ENCODE measurements around the gene TRIM56.
"Not testable (repeated sequence)": the region's sequence is repeated elsewhere in the genome, so short reads cannot be mapped to it uniquely, and the experiment has no call there.

The TRIM56 gene, protein sequence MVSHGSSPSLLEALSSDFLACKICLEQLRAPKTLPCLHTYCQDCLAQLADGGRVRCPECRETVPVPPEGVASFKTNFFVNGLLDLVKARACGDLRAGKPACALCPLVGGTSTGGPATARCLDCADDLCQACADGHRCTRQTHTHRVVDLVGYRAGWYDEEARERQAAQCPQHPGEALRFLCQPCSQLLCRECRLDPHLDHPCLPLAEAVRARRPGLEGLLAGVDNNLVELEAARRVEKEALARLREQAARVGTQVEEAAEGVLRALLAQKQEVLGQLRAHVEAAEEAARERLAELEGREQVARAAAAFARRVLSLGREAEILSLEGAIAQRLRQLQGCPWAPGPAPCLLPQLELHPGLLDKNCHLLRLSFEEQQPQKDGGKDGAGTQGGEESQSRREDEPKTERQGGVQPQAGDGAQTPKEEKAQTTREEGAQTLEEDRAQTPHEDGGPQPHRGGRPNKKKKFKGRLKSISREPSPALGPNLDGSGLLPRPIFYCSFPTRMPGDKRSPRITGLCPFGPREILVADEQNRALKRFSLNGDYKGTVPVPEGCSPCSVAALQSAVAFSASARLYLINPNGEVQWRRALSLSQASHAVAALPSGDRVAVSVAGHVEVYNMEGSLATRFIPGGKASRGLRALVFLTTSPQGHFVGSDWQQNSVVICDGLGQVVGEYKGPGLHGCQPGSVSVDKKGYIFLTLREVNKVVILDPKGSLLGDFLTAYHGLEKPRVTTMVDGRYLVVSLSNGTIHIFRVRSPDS

DNA sequence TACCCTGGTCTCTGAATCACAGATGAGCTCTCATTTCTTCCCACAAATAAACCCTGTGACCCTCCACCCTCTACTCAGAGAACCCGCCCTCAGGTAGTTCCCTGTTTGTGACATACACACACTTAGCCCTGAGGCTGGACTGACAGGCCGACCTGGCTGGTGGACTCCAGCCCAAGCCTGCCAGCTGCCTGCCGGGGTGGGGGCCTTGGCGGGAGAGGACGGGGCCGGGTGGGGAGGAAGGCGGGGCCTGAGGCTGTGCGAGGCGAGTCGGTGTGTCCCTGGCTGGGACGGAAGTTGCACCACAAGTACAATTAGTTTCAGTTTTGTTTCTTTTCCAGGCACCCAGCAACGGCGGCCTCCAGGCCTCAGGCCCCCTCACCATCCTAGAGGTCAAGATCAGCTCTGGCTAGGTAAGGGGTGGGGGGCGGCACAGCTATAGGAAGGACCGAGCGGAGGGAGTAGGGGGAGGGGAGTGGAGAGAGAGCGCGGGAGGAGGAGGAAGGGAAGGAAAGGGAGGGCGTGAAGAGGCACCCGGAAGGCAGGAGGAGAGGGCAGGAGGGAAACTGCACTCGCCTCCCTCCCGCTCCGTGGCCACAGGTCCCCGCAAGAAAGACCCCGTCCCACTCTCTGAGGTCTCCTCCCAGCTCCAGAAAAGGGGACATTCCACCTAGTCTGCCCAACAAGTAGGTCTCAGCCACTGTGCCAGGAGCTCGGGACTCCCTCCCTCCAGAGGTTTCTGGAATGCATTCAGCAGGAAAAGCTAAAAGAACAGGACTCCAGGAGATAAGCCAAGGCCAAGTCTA lies at the start of gene TRIM56:
Gene TRIM56 (plus strand): TSS at position 320 of the 803 bp plus-strand sequence. CDS start 1,832 bp downstream, outside the sequence.
- H3K4me3 ChIP-seq (ENCODE audit: low read depth, low read length): no peak within 1 kb of the TSS
- no peak for DNase-seq
- H3K27me3 ChIP-seq (ENCODE audit: insufficient read depth, low read depth, severe bottlenecking): peaks cover 95% of the 10 kb centered on the region
- H3K27ac ChIP-seq: no peak within 1 kb of the TSS
- no peaks in the 10 kb centered on the region for H3K36me3 ChIP-seq
- H3K9me3 ChIP-seq (ENCODE audit: severe bottlenecking): no peaks in the 10 kb centered on the region
- TF ChIP-seq, protein P1, sequence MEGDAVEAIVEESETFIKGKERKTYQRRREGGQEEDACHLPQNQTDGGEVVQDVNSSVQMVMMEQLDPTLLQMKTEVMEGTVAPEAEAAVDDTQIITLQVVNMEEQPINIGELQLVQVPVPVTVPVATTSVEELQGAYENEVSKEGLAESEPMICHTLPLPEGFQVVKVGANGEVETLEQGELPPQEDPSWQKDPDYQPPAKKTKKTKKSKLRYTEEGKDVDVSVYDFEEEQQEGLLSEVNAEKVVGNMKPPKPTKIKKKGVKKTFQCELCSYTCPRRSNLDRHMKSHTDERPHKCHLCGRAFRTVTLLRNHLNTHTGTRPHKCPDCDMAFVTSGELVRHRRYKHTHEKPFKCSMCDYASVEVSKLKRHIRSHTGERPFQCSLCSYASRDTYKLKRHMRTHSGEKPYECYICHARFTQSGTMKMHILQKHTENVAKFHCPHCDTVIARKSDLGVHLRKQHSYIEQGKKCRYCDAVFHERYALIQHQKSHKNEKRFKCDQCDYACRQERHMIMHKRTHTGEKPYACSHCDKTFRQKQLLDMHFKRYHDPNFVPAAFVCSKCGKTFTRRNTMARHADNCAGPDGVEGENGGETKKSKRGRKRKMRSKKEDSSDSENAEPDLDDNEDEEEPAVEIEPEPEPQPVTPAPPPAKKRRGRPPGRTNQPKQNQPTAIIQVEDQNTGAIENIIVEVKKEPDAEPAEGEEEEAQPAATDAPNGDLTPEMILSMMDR (IDR thresholded peaks at IDR 0.05; ENCODE audit: low read depth, low read length): no peak

DNA sequence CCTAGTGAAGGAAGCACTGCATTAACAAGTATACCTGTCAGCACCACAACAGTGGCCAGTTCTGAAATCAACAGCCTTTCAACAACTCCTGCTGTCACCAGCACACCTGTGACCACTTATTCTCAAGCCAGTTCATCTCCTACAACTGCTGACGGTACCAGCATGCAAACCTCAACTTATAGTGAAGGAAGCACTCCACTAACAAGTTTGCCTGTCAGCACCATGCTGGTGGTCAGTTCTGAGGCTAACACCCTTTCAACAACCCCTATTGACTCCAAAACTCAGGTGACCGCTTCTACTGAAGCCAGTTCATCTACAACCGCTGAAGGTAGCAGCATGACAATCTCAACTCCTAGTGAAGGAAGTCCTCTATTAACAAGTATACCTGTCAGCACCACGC lies 49.3 kb upstream of the TRIM56 start:
- H3K27ac ChIP-seq: no peak overlapping the region
- peaks cover 15% of the 10 kb centered on the region for H3K27me3 ChIP-seq (ENCODE audit: insufficient read depth, low read depth, severe bottlenecking)
- DNase-seq: no peak
- H3K9me3 ChIP-seq (ENCODE audit: severe bottlenecking): no peaks in the 10 kb centered on the region
- TF ChIP-seq, protein P1 (IDR thresholded peaks at IDR 0.05; ENCODE audit: low read depth, low read length): no peak
- H3K4me3 ChIP-seq (ENCODE audit: low read depth, low read length): no peak overlapping the region
- H3K36me3 ChIP-seq: no peaks in the 10 kb centered on the region

DNA sequence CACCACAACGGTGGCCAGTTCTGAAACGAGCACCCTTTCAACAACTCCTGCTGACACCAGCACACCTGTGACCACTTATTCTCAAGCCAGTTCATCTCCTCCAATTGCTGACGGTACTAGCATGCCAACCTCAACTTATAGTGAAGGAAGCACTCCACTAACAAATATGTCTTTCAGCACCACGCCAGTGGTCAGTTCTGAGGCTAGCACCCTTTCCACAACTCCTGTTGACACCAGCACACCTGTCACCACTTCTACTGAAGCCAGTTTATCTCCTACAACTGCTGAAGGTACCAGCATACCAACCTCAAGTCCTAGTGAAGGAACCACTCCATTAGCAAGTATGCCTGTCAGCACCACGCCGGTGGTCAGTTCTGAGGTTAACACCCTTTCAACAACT lies 44.0 kb upstream of the TRIM56 start:
- H3K27me3 ChIP-seq (ENCODE audit: insufficient read depth, low read depth, severe bottlenecking): peaks cover 24% of the 10 kb centered on the region
- H3K4me3 ChIP-seq (ENCODE audit: low read depth, low read length): not testable (repeated sequence)

DNA sequence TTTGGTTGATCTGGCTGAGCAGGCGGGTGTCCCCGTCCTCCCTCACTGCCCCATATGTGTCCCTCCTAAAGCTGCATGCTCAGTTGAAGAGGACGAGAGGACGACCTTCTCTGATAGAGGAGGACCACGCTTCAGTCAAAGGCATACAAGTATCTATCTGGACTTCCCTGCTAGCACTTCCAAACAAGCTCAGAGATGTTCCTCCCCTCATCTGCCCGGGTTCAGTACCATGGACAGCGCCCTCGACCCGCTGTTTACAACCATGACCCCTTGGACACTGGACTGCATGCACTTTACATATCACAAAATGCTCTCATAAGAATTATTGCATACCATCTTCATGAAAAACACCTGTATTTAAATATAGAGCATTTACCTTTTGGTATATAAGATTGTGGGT lies 26.9 kb upstream of the TRIM56 start:
- Histone ChIP-seq H3K27me3 (ENCODE audit: insufficient read depth, low read depth, severe bottlenecking) (peaks cover 82% of the 10 kb centered on the region), H3K4me3 (ENCODE audit: low read depth, low read length) (no peak overlapping the region), H3K9me3 (ENCODE audit: severe bottlenecking) (no peaks in the 10 kb centered on the region), H3K36me3 (no peaks in the 10 kb centered on the region), H3K27ac (no peak overlapping the region)
- no peak for DNase-seq
- TF ChIP-seq, protein P1 (IDR thresholded peaks at IDR 0.05; ENCODE audit: low read depth, low read length): no peak

More for the DNA sequence above, 44.0 kb upstream of the TRIM56 start:
- not testable (repeated sequence) for H3K36me3 ChIP-seq; DNase-seq; H3K27ac ChIP-seq; H3K9me3 ChIP-seq (ENCODE audit: severe bottlenecking)

DNA sequence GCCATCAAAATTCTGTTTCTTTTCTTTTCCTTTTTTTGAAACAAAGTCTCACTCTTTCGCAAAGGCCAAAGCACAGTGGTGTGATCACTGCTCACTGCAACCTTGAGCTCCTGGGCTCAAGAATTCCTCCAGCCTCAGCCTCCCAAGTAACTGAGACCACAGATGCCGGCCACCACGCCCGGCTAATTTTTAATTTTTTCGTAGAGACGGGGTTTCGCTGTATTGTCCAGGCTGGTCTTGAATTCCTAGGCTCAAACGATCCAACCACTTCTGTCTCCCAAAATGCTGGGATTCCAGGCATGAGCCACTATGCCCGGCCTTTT lies 25.7 kb upstream of the TRIM56 start:
- Histone ChIP-seq H3K36me3 (no peaks in the 10 kb centered on the region), H3K9me3 (ENCODE audit: severe bottlenecking) (no peaks in the 10 kb centered on the region), H3K4me3 (ENCODE audit: low read depth, low read length) (no peak overlapping the region), H3K27ac (no peak overlapping the region), H3K27me3 (ENCODE audit: insufficient read depth, low read depth, severe bottlenecking) (peaks cover 82% of the 10 kb centered on the region)
- DNase-seq: no peak
- TF ChIP-seq, protein P1 (IDR thresholded peaks at IDR 0.05; ENCODE audit: low read depth, low read length): no peak

DNA sequence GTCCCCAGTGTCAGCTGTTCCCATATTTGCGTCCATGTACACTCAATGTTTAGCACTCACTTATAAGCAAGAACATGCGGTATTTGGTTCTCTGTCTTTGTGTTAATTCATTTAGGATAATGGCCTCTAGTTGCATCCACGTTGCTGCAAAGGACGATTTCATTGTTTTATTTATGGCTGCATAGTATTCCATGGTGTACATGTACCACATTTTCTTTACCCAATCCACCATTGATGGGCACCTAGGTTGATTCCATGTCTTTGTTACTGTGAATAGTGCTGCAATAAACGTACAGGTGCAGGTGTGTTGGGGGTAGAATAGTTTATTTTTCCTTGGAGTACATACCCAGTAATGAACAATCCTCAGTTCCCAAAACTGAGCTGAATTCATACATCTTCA lies 24.3 kb upstream of the TRIM56 start:
- DNase-seq: no peak
- no peak overlapping the region for H3K4me3 ChIP-seq (ENCODE audit: low read depth, low read length)
- no peaks in the 10 kb centered on the region for H3K36me3 ChIP-seq
- TF ChIP-seq, protein P1 (IDR thresholded peaks at IDR 0.05; ENCODE audit: low read depth, low read length): no peak
- peaks cover 82% of the 10 kb centered on the region for H3K27me3 ChIP-seq (ENCODE audit: insufficient read depth, low read depth, severe bottlenecking)
- H3K27ac ChIP-seq: no peak overlapping the region
- no peaks in the 10 kb centered on the region for H3K9me3 ChIP-seq (ENCODE audit: severe bottlenecking)

DNA sequence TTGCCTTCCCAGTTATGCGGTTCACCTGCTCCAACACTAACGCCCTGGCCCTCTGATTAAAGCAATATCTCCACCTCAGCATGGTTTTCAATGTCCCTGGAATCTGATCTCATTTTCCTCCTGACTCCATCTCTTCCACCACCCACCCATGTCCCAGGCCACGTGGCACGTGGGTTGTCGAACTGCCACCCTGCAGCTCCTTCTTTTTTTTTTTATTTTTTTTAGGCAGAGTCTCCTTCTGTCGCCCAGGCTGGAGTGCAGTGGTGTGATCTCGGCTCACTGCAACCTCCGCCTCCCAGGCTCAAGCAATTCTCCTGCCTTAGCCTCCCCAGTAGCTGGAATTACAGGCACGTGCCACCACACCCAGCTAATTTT lies 21.1 kb upstream of the TRIM56 start:
- not testable (repeated sequence) for H3K4me3 ChIP-seq (ENCODE audit: low read depth, low read length); DNase-seq; H3K27ac ChIP-seq; H3K9me3 ChIP-seq (ENCODE audit: severe bottlenecking); H3K36me3 ChIP-seq
- peaks cover 82% of the 10 kb centered on the region for H3K27me3 ChIP-seq (ENCODE audit: insufficient read depth, low read depth, severe bottlenecking)

DNA sequence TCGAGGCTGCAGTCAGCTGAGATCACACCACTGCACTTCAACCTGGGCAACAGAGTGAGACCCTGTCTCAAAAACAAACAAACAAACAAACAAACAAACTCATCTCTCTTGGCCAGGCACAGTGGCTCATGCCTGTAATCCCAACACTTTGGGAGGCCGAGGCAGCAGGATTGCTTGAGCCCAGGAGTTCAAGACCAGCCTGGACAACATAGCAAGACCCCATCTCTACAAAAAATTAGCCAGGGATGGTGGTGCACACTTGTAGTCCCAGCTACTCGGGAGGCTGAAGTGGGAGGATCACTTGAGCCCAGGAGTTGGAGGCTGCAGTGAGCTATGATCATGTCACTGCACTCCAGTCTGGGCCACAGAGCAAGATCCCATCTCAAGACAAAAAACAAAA lies 20.1 kb upstream of the TRIM56 start:
- H3K9me3 ChIP-seq (ENCODE audit: severe bottlenecking); H3K4me3 ChIP-seq (ENCODE audit: low read depth, low read length); H3K36me3 ChIP-seq; H3K27ac ChIP-seq; DNase-seq: not testable (repeated sequence)
- peaks cover 82% of the 10 kb centered on the region for H3K27me3 ChIP-seq (ENCODE audit: insufficient read depth, low read depth, severe bottlenecking)
